Hematopoietic multipotent progenitor cell treated with erythropoietin and hydrocortisone succinate and interleukin-3 and kit ligand, for 6 days (in vitro differentiated cells): Measurements from ENCODE around the gene TAC3.
"Not testable (repeated sequence)": the region's sequence is repeated elsewhere in the genome, so short reads cannot be mapped to it uniquely, and the experiment has no call there.

Experiments
- DNase-seq: peaks from one replicate; pipeline ENCODE4 v3.0.0-alpha.2; 2015

Gene TAC3

DNA sequence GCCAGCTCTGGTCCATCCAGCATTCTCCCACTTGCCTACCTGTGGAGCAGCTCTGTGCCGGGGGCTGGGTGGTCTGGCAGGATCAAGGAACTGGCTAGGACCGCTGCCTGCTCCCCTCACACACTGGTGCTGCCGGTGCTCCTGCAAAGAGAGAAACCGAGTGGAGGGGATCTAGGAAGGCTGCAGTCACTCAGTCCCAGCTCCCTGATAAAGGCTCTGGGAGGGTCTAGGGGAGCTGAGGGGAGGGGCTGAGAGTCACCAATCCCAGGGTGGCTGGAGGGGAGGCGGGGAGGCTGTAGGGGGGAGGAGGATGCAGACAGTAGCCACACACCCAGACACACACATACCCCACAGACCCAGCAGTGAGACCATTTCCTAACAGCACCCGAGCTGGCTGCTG lies at the start of gene TAC3:
Gene TAC3, minus strand, starts transcription at position 182 of the 400 bp plus-strand sequence. CDS start 732 bp downstream, outside the sequence.
- DNase-seq: no peak

DNA sequence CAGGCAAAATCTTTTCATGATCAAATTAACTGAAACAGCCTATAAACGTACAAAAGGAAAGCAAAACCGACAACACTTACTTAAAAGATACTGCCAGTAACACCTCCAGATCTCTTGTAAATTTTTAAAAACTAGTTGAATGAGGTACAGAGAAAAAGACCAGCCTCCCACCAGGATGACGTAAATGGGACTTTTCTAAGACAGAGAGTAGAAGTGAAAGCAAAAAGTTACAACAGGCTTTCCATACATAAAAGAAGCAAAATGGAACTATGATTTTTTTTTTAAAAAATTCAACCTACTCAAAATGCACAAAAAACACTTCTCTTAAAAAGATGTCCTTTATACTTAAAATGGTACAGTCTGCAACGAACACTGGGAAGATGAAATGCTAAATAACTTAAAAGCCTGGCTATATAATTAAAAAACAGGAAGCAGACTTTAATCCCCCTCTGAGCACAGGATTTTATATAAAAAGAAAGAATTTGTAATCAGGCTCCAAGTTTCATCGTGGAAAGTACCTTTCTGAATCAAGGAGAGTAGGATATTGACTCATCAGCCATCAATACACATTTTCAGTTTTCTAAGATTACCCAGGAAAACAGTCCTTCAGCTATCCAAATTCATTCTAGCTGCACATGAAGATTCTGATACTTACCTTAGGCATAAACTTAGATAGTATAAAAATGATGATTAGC lies 47.8 kb upstream of the TAC3 start:
- DNase-seq: no peak

GRCh38 chr12:57058454-57058853 lies 42.1 kb upstream of the TAC3 start:
- DNase-seq: no peak

GRCh38 chr12:57057067-57057751 lies 40.9 kb upstream of the TAC3 start:
- no peak for DNase-seq

DNA sequence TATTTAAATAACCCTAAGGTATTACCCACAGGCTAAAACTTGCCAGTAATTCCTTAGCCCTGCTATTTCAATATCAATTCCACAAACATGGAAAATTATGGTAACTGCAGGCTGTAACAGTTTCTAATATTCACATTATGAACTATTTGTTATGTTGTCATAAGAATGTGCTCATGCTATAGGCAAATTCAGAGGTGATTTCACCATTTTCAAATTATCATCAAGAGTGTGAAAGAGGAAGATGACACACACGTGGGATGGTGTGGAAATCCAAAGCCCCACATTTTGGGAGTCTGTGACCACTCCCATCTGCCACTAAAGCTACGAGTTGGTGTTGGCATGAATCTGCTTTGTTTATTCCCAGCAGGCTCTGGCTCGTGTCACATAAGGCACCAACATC lies 39.5 kb upstream of the TAC3 start:
- DNase-seq: peak; percentile 42

DNA sequence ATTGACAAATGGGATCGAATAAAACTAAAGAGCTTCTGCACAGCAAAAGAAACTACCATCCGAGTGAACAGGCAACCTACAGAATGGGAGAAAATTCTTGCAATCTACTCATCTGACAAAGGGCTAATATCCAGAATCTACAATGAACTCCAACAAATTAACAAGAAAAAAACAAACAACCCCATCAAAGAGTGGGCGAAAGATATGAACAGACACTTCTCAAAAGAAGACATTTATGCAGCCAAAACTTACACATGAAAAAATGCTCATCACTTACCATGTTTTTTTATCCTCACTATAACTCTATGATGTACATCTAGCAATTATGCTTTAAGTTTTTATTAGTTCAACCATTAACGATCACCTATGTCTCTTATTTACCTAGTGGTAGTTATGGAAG lies 37.6 kb upstream of the TAC3 start:
- DNase-seq: not testable (repeated sequence)

DNA sequence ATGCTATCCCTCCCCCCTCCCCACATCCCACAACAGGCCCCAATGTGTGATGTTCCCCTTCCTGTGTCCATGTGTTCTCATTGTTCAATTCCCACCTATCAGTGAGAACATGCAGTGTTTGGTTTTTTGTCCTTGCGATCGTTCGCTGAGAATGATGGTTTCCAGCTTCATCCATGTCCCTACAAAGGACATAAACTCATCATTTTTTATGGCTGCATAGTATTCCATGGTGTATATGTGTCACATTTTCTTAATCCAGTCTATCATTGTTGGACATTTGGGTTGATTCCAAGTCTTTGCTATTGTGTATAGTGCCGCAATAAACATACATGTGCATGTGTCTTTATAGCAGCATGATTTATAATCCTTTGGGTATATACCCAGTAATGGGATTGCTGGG lies 36.8 kb upstream of the TAC3 start:
- not testable (repeated sequence) for DNase-seq

DNA sequence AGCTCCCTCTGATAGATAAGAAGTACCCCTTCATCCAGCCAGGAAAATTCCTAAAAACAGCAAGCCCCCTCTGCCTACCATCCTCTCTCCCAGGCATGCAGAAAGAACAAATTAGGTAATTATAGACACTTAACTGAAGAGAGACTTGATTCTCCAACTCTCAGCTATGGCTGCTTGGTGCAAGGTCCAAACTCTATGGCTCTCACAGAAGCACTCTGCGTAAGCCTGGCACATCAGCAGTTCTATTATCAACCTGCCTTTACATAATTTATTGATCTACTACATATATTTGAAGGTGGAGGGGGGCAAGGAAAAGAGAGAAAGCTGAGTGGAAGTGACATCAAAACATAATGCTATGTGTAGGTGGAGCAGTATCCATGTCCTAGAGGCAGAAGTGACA lies 34.7 kb upstream of the TAC3 start:
- DNase-seq: no peak

- peak; percentile 32 for DNase-seq
Observed at GRCh38 chr12:57049890-57050289, 33.6 kb upstream of the TAC3 start, which contains the start of gene MYO1A. Gene MYO1A, minus strand, starts transcription at chr12:57050129. Its CDS starts 1,806 bp downstream, at chr12:57048323.

DNA sequence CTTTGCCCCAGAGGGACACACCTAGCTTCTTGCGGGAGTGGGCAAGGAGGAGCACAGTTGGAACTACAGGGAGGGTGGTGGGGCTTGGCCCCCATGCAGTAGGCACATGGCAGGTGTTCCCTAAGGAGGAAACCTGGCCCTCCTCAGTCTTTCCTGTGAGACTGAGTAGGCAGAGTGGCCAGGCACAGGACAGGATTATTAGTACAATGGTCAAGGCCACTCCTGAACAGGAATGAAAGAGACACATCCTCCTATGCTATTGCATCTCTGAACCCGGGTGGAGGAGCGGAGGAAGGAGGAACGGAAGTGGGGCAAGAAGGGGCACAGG lies 32.8 kb upstream of the TAC3 start:
- DNase-seq: no peak

GRCh38 chr12:57048423-57049118 lies 32.2 kb upstream of the TAC3 start:
- DNase-seq: no peak

- no peak for DNase-seq
Observed at GRCh38 chr12:57047981-57048380, 31.7 kb upstream of the TAC3 start.

- peak; percentile 68 for DNase-seq
Observed at GRCh38 chr12:57046947-57047890, 30.9 kb upstream of the TAC3 start.

GRCh38 chr12:57046086-57046791 lies 29.9 kb upstream of the TAC3 start:
- no peak for DNase-seq

GRCh38 chr12:57044889-57045288 lies 28.6 kb upstream of the TAC3 start:
- DNase-seq: no peak

DNA sequence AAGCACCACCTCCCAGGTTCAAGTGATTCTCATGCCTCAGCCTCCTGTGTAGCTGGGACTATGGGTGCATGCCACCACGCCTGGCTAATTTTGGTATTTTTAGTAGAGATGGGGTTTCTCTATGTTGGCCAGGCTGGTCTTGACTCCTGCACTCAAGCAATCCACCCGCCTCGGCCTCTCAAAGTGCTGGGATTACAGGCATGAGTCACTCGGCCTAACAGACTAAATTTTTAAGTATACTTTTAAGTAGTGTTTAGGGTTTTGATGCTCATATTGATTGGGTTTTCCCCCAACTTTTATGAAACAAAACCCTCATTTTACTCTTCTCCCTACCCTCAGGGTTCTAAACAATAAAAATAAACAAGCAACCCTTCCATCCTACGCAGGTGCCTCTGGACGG lies 28.1 kb upstream of the TAC3 start:
- no peak for DNase-seq

DNA sequence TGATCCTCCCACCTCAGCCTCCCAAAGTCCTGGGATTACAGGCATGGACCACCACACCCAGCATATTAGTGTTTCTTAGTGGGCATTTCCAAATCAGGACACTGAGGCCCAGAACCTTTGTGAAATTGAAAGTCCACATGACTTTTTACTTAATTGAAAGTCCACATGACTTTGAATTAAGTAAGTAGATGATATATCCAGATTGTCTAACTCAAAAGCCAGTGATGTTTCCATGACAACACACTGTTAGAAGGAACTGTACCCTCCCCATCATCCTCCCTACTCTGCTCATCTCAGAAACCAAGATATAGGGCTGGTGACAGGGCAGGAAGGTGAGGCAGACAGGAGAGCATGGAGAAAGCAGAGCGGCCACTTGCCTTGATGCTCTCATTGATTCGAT lies 26.4 kb upstream of the TAC3 start:
- DNase-seq: no peak

DNA sequence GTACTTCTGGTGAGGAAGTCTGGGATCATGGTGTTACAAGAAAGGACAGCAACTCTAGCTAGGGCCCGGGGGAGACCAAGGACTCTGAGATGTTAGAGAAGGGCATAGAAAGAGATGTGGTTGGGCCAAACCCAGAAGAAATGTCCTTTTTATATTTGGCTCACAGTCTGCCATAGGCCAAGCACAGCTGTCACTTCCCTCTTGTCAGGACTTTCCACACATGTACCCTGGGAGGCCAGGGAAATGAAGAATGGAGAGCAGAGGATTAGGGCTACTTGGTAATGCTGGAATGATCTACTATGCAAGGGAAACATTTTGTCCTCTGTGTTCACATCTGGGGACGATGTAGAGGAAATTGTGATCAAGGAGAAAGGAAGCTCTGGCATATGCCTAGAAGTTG lies 24.4 kb upstream of the TAC3 start:
- DNase-seq: no peak

DNA sequence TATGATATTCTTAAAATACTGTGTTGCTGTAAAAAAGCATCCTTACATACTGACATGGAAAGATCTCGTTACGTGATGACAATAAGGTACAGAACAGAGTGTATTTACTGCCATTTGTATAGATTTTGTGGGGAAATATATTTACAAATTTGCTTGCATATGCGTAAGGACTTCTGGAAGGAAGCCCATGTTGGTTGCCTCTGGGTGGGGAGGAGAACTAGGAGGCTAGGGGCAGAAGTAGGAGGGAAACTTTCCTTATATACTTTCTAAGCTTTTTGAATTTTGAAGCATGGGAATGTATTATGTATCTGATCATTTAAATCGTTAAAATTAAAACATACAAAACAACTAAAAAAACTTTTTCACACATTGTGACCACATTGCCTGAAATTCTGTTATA lies 23.9 kb upstream of the TAC3 start:
- DNase-seq: no peak

GRCh38 chr12:57039016-57039798 lies 22.9 kb upstream of the TAC3 start:
- peak; percentile 75 for DNase-seq

- no peak for DNase-seq
Observed at GRCh38 chr12:57037264-57037663, 20.9 kb upstream of the TAC3 start.
